OCI-LY7 (cell line): ENCODE data around the gene EBPL. TPM values are rescaled to one million over a fixed set of nuclear protein-coding genes. Genes with fewer than 3 reads are reported as not detected.

Experiments
- BruUV-seq: library from RNA; stranded (reverse); fragments of 400-500 nt; replicated peaks from 2 replicates; lab custom pipeline; 2021; lab: Mats Ljungman, UMichigan
- CTCF ChIA-PET: fragments of 300-600 bp; sonication (Branson Sonifier 250); formaldehyde crosslinking; loops from one replicate; lab custom pipeline; 2022; ENCODE audit warnings: antibody characterized with exemption; ENCODE audit not compliant: unreplicated experiment; lab: Charles Lee
- POLR2A ChIA-PET: fragments of 300-600 bp; sonication (Branson Sonifier 250); formaldehyde crosslinking; loops from one replicate; lab custom pipeline; 2022; ENCODE audit warnings: antibody characterized with exemption; lab: Charles Lee
- DNase-seq: peaks from one replicate; pipeline ENCODE4 v3.0.0-alpha.2; 2015; ENCODE audit warnings: low spot score
- H2AFZ ChIP-seq: fragments of 200-600 bp; sonication (generic), shearing (Covaris generic); 2 replicates; pipeline ENCODE4 v1.6.1; 2014; ENCODE audit warnings: mild to moderate bottlenecking, antibody characterized with exemption, low read length, moderate library complexity
- H3K27ac ChIP-seq: fragments of 200-600 bp; sonication (generic); 2 replicates; pipeline ENCODE4 v1.5.1; 2014; ENCODE audit warnings: mixed run types, low read depth, mild to moderate bottlenecking, moderate library complexity, low read length, inconsistent platforms; ENCODE audit not compliant: poor library complexity, severe bottlenecking
- H3K36me3 ChIP-seq: fragments of 200-600 bp; sonication (generic); 2 replicates; pipeline ENCODE4 v1.6.1; 2014; ENCODE audit warnings: mild to moderate bottlenecking, antibody characterized with exemption, low read length, moderate library complexity, mixed read lengths; ENCODE audit not compliant: insufficient read depth
- H3K4me1 ChIP-seq: fragments of 200-600 bp; sonication (generic); 2 replicates; pipeline ENCODE4 v1.5.1; 2014; ENCODE audit warnings: mild to moderate bottlenecking, low read length; ENCODE audit not compliant: insufficient read depth, poor library complexity, severe bottlenecking
- H3K4me2 ChIP-seq: fragments of 200-600 bp; sonication (generic); 2 replicates; pipeline ENCODE4 v1.6.1; 2014; ENCODE audit warnings: mild to moderate bottlenecking, low read length
- H3K4me3 ChIP-seq: fragments of 200-600 bp; sonication (generic); 2 replicates; pipeline ENCODE4 v1.5.1; 2014; ENCODE audit warnings: mild to moderate bottlenecking, low read depth, low read length; ENCODE audit not compliant: poor library complexity, severe bottlenecking
- H3K79me2 ChIP-seq: fragments of 200-600 bp; sonication (generic); 2 replicates; pipeline ENCODE4 v1.6.1; 2016; ENCODE audit warnings: low read depth, mild to moderate bottlenecking, low read length, moderate library complexity, mixed read lengths; ENCODE audit not compliant: insufficient read depth
- H3K9me2 ChIP-seq: fragments of 200-600 bp; sonication (generic); 2 replicates; pipeline ENCODE4 v1.6.1; 2016; ENCODE audit warnings: mild to moderate bottlenecking, low read length, mixed read lengths; ENCODE audit not compliant: insufficient read depth
- H3K9me3 ChIP-seq: fragments of 200-600 bp; sonication (generic); 2 replicates; pipeline ENCODE4 v1.6.1; 2014; ENCODE audit warnings: mild to moderate bottlenecking, mixed run types, low read length, mixed read lengths
- H4K20me1 ChIP-seq: fragments of 200-600 bp; sonication (generic); 2 replicates; pipeline ENCODE4 v1.6.1; 2014; ENCODE audit warnings: mild to moderate bottlenecking, antibody characterized with exemption, low read length, moderate library complexity, mixed read lengths; ENCODE audit not compliant: insufficient read depth
- EZH2phosphoT487 ChIP-seq: fragments of 200-600 bp; sonication (generic); IDR thresholded peaks from 2 replicates; pipeline ENCODE4 v1.6.1; 2018; ENCODE audit warnings: low read depth, borderline replicate concordance, mild to moderate bottlenecking, mixed run types, antibody characterized with exemption, low read length, moderate library complexity, mixed read lengths
- intact Hi-C: fragments of 100-400 bp; cut with micrococcal nuclease; formaldehyde crosslinking; loops from one replicate; pipeline ENCODE4 v1.10.0; 2022; ENCODE audit not compliant: unreplicated experiment
- total RNA-seq, 2 experiments: library from RNA; depleted of rRNA in 1 of 2; stranded (reverse); fragments of >200 nt in 1 of 2; shearing (Covaris generic) in 1 of 2; gene quantifications; 2 replicates each; pipeline ENCODE4 v1.2.3, GENCODE V29; 2014 to 2022
- TF ChIP-seq, protein P1 (sequence below): fragments of 200-600 bp; sonication (generic); conservative IDR thresholded peaks from 2 replicates; pipeline ENCODE4 v1.5.1; 2014; ENCODE audit warnings: mild to moderate bottlenecking, antibody characterized with exemption, low read length, moderate library complexity, mixed read lengths

The EBPL gene
- total RNA-seq, 2 experiments from 2014 or later: 38.8 to 47.3 TPM

DNA sequence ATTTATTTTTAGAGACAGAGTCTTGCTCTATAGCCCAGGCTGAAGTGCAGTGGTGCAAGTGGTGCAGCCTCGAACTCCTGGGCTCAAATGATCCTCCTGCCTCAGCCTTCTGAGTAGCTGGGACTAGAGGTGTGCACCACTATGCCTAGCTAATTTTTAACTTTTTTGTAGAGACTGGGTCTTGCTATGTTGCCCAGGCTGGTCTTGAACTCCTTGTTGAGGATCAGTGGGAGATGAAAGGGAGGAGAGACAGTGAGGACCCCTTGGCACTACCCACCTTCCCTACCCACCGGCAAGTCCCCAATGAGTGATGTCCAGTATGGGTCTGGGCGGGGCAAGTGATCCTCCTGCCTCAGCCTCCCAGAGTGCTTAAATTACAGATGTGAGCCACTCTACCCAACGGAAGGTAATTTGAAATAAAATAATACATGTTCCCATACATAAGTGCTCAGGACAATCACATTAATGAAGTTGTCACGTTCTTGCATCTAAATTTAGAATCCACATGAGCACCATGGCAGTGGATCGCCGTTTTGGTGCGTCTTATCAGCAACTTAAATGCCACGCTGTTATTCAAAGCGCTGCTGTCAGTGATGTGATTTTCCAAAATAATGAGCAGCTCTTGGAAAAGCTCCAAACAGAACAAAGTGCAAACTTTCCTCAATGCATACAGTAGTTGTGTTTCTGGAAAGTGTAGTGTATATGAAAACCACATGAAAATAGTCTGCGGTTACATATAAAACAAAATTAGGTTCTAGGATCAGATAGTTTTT is 68.9 kb downstream of the EBPL start:
- Histone ChIP-seq H3K9me3 (no peaks in the 10 kb centered on the region), H3K9me2 (no peaks in the 10 kb centered on the region), H3K4me2 (no peak overlapping the region), H3K79me2 (no peaks in the 10 kb centered on the region), H2AFZ (no peak overlapping the region), H3K27ac (no peak overlapping the region), H3K4me3 (no peak overlapping the region), H4K20me1 (no peaks in the 10 kb centered on the region), H3K4me1 (peaks cover 21% of the 10 kb centered on the region), H3K36me3 (no peaks in the 10 kb centered on the region)
- no peak for DNase-seq
- TF ChIP-seq, protein P1, sequence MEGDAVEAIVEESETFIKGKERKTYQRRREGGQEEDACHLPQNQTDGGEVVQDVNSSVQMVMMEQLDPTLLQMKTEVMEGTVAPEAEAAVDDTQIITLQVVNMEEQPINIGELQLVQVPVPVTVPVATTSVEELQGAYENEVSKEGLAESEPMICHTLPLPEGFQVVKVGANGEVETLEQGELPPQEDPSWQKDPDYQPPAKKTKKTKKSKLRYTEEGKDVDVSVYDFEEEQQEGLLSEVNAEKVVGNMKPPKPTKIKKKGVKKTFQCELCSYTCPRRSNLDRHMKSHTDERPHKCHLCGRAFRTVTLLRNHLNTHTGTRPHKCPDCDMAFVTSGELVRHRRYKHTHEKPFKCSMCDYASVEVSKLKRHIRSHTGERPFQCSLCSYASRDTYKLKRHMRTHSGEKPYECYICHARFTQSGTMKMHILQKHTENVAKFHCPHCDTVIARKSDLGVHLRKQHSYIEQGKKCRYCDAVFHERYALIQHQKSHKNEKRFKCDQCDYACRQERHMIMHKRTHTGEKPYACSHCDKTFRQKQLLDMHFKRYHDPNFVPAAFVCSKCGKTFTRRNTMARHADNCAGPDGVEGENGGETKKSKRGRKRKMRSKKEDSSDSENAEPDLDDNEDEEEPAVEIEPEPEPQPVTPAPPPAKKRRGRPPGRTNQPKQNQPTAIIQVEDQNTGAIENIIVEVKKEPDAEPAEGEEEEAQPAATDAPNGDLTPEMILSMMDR: no peak
- TF ChIP-seq EZH2phosphoT487: no peak
- intact Hi-C loops: loop anchor here (10.0 kb wide), 1 partner anchor 1048 kb away; no protein-coding TSS in a partner anchor
- CTCF ChIA-PET: no interaction called here
- POLR2A ChIA-PET: interaction anchor here (4.2 kb wide), 1 partner anchor 14 kb away, joined by 29 read pairs; no protein-coding TSS in a partner anchor
- BruUV-seq: no TSS peak

DNA sequence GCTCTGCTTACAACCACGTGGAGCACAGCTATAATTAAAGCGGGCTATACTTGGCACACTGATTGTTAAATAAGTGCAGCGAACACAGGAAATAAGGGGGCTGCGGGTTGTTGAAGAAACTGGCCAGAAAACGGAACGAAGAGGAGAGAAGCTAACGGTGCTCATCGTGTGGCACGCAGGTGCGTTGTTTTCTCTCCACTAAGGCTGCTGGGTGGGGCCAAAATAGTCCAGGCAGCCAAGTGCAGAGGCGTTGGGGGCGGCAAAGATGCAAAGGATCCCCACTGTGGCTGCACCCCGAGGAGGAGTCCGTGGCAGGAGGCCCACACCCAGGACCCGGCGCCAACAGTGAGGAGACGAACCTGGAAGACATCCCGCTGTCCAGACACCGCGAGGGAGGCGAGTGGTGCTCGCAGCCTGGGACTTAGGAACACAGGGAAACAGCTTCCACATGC is 71.1 kb downstream of the EBPL start:
- peaks cover 27% of the 10 kb centered on the region for H3K4me1 ChIP-seq
- H4K20me1 ChIP-seq: no peaks in the 10 kb centered on the region
- no peaks in the 10 kb centered on the region for H3K9me2 ChIP-seq
- peak overlapping the region; percentile 58 for H3K27ac ChIP-seq
- H3K4me2 ChIP-seq: peak overlapping the region; percentile 83
- H2AFZ ChIP-seq: peak overlapping the region; percentile 94
- intact Hi-C loops: loop anchor here (10.0 kb wide), 1 partner anchor 1045 kb away; no protein-coding TSS in a partner anchor
- H3K36me3 ChIP-seq: no peaks in the 10 kb centered on the region
- ChIA-PET CTCF (interaction anchor here (0.9 kb wide), 1 partner anchor 16 kb away, joined by 3 read pairs; no protein-coding TSS in a partner anchor), POLR2A (interaction anchor here (0.6 to 4.2 kb wide), 6 partner anchors 9 to 694 kb away, joined by 3 to 29 read pairs (median 8); partner anchors contain the start of gene ARL11)
- no peaks in the 10 kb centered on the region for H3K9me3 ChIP-seq
- TF ChIP-seq, protein P1: no peak
- no peak for TF ChIP-seq EZH2phosphoT487
- H3K79me2 ChIP-seq: no peaks in the 10 kb centered on the region
- DNase-seq: peak; percentile 74
- peak overlapping the region; percentile 54 for H3K4me3 ChIP-seq
- no TSS peak for BruUV-seq

DNA sequence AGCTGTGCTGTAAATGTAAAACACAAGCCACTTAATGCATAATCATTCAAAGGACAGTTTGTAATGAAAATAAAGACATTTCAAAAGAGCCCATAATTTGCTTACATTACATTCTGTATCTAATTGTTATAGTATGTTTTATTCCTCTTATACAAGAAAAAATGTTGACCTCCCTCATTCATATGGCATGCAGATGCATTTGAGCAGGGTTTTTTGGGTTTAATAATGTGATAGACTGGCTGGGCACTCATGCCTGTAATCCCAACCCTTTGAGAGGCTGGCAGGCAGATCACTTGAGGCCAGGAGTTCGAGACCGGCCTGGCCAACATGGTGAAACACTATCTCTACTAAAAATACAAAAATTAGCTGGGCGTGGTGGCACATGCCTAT is 74.6 kb downstream of the EBPL start:
- DNase-seq: no peak
- no peak overlapping the region for H2AFZ ChIP-seq
- H3K79me2 ChIP-seq: no peaks in the 10 kb centered on the region
- no peak overlapping the region for H3K4me2 ChIP-seq
- ChIA-PET POLR2A (interaction anchor here (0.6 to 1.8 kb wide), 5 partner anchors 7 to 123 kb away, joined by 3 to 6 read pairs (median 4); partner anchors contain the start of gene ARL11), CTCF (no interaction called here)
- intact Hi-C loops: no loop called here
- H4K20me1 ChIP-seq: no peaks in the 10 kb centered on the region
- TF ChIP-seq EZH2phosphoT487: no peak
- TF ChIP-seq, protein P1: no peak
- H3K9me3 ChIP-seq: no peaks in the 10 kb centered on the region
- H3K36me3 ChIP-seq: no peaks in the 10 kb centered on the region
- no TSS peak for BruUV-seq
- H3K9me2 ChIP-seq: no peaks in the 10 kb centered on the region
- H3K4me1 ChIP-seq: peaks cover 18% of the 10 kb centered on the region
- no peak overlapping the region for H3K4me3 ChIP-seq
- no peak overlapping the region for H3K27ac ChIP-seq
